IMR-90 (cell line): ENCODE measurements around the gene OR51E2.

ENCODE experiments used
- CEBPB ChIP-seq: IDR thresholded peaks from 2 replicates; pipeline ENCODE4 v1.6.1; 2012; ENCODE audit warnings: low read depth, low read length, improper control_type of control experiment
- CHD1 ChIP-seq: IDR thresholded peaks from 2 replicates; pipeline ENCODE4 v1.6.1; 2012; ENCODE audit warnings: low read depth, low read length, improper control_type of control experiment
- CTCF ChIP-seq: conservative IDR thresholded peaks from 2 replicates; pipeline ENCODE4 v1.5.1; 2012; ENCODE audit warnings: mild to moderate bottlenecking, low read depth, low read length, improper control_type of control experiment
- ELK1 ChIP-seq: fragments of 150-350 bp; IDR thresholded peaks from 2 replicates; pipeline ENCODE4 v1.6.1; 2016; ENCODE audit warnings: low read depth, mild to moderate bottlenecking, low read length, moderate library complexity, borderline replicate concordance
- MAZ ChIP-seq: IDR thresholded peaks from 2 replicates; pipeline ENCODE4 v1.6.1; 2012; ENCODE audit warnings: low read depth, mild to moderate bottlenecking, low read length, improper control_type of control experiment, moderate library complexity, borderline replicate concordance
- MXI1 ChIP-seq: IDR thresholded peaks from 2 replicates; pipeline ENCODE4 v1.6.1; 2012; ENCODE audit warnings: low read depth, mild to moderate bottlenecking, low read length, moderate library complexity, borderline replicate concordance
- NFE2L2 ChIP-seq: fragments of 150-350 bp; IDR thresholded peaks from 2 replicates; pipeline ENCODE4 v1.6.1; 2016; ENCODE audit warnings: low read depth, mild to moderate bottlenecking, low read length
- POLR2A ChIP-seq: IDR thresholded peaks from 2 replicates; pipeline ENCODE4 v1.6.1; 2012; ENCODE audit warnings: mild to moderate bottlenecking, low read depth, low read length
- RAD21 ChIP-seq: IDR thresholded peaks from 2 replicates; pipeline ENCODE4 v1.6.1; 2012; ENCODE audit warnings: low read length, improper control_type of control experiment
- RCOR1 ChIP-seq: IDR thresholded peaks from 2 replicates; pipeline ENCODE4 v1.6.1; 2012; ENCODE audit warnings: mild to moderate bottlenecking, low read length, improper control_type of control experiment; ENCODE audit not compliant: insufficient replicate concordance
- RFX5 ChIP-seq: IDR thresholded peaks from 2 replicates; pipeline ENCODE4 v1.8.0; 2012; ENCODE audit warnings: low read depth, mild to moderate bottlenecking, low read length, moderate library complexity
- SMC3 ChIP-seq: fragments of 150-350 bp; IDR thresholded peaks from 2 replicates; pipeline ENCODE4 v1.6.1; 2016; ENCODE audit warnings: low read depth, mild to moderate bottlenecking, antibody characterized with exemption, low read length, moderate library complexity
- USF2 ChIP-seq: fragments of 150-350 bp; IDR thresholded peaks from 2 replicates; pipeline ENCODE4 v1.6.1; 2017; ENCODE audit warnings: mild to moderate bottlenecking, antibody characterized with exemption, low read length, low read depth

- TF ChIP-seq CTCF (no peak), CEBPB (no peak), POLR2A (no peak), ELK1 (no peak), RAD21 (no peak), RCOR1 (no peak), MXI1 (no peak), CHD1 (no peak), SMC3 (no peak), RFX5 (no peak), MAZ (no peak), NFE2L2 (no peak), USF2 (no peak)
These were observed 32.2 kb downstream of the OR51E2 start for GRCh38 chr11:4665424-4665823.
